Measurements from ENCODE around the gene MICU1.
"Not testable (repeated sequence)": the region's sequence is repeated elsewhere in the genome, so short reads cannot be mapped to it uniquely, and the experiment has no call there.

MICU1 gene

DNA sequence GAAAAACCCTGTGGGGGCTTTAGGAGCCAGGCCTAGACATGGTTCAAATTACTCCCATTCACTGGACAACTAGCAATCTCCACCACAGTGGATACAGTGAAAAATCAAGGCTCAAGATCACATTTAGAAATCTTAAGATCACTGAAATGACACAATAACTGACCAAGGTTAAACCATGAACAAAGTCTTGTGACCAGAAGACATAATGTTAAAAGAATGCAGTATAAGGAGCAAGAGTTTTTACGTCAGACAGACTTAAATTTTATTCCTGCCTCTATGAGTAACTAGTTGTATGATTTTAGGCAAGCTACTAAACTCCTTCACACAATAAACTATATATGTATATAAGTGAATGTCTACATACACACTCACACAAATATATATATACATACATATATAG, 68.5 kb downstream of the MICU1 start:
- no peak for DNase-seq

DNA sequence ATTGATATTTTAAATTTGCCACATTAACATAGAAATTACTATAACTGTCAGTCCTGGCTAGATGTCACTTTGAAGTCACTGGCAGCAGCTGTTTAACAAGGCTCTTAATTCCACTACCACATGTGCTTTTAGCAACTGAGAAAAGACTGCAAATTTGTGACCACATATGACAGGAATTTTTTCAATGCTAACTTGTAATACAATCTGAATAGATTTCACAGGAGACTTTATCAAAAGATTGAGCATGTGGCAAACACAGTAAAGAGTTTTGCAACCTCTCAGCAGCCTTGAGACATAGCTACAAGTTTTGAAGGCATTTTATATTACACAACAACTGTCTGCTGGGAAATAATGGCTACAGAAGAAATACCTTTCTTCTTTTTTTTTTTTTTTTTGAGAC, 73.0 kb downstream of the MICU1 start:
- peak; percentile 76 for DNase-seq

- no peak for DNase-seq
These were observed 75.6 kb downstream of the MICU1 start for GRCh38 chr10:72550239-72550638.

- no peak for DNase-seq
These were observed 80.3 kb downstream of the MICU1 start for GRCh38 chr10:72545546-72545945.

DNA sequence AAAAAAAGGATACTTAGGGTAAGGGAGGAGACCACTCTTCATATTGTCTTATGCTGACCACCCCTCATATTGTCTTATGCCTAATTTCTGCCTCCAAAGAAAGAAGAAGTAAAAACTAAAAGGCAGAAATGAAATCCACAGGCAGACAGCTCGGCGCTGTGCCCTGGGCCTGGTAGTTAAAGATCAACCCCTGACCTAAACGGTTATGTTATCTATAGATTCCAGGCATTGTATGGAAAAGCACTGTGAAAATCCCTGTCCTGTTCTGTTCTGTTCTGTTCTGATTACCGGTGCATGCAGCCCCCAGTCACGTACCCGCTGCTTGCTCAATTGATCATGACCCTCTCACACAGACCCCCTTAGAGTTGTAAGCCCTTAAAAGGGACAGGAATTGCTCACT, 82.0 kb downstream of the MICU1 start:
- DNase-seq, result not testable (repeated sequence)

DNA sequence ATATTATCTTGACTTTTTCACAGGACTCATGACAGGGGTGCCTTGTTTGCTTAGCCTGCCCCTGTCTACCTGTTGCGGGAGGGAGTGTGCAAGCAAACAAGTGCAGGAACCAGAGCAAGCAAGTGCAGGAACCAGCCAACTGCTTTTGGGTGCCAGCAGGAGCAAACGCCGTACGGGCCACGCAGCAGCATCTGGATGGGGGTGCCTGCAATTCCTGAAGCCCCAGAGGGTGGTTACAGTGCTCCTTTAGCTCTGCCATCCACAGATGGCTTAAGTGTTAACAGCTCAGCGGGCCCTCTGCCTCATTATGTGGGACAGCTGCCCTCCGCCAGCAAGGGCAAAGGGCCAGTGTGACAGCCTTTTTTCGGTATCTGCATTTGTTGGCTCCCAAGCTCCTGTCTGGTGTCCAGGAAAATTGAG, 83.5 kb downstream of the MICU1 start:
- DNase-seq, result no peak

GRCh38 chr10:72541337-72541736, 84.5 kb downstream of the MICU1 start:
- DNase-seq, result no peak

- no peak for DNase-seq
These were observed 85.6 kb downstream of the MICU1 start for GRCh38 chr10:72540193-72540807.

DNA sequence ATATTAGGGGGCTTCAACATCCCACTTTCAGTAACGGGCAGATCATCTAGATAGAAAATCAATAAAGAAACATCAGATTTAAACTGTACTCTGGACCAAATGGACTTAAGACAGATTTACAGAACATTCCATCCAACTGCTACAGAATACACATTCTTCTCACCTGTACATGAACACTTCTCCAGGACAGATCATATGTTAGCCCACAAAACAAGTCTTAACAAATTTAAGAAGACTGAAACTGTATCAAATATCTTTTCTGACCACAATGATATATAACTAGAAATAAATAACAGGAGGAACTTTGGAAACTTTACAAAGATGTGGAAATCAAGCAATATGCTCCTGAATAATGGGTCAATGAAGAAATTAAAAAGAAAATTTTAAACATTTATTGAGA, 86.7 kb downstream of the MICU1 start:
- DNase-seq, result no peak

- peak; percentile 48 for DNase-seq
These were observed 100.2 kb downstream of the MICU1 start for GRCh38 chr10:72525689-72526088.

- DNase-seq, result peak; percentile 68
These were observed 100.6 kb downstream of the MICU1 start for GRCh38 chr10:72525277-72525676.

DNA sequence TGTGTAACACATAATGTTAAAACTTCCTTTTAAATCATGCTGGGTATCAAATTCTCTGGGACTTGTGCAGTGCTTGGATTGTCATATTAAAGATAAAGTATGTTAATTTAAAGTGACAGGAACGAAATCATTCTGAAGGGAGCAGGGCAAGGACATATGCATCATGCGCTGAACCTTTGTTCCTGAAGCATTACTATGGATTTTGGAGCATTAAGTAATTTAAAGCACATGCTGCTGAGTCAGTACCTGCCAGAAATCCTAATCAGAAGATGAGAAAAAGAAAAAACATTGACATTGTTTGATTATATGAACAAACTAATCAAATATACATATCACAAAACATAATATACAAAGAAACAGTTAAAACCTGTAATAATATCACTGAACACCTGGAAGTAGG, 101.4 kb downstream of the MICU1 start:
- DNase-seq, result no peak

DNA sequence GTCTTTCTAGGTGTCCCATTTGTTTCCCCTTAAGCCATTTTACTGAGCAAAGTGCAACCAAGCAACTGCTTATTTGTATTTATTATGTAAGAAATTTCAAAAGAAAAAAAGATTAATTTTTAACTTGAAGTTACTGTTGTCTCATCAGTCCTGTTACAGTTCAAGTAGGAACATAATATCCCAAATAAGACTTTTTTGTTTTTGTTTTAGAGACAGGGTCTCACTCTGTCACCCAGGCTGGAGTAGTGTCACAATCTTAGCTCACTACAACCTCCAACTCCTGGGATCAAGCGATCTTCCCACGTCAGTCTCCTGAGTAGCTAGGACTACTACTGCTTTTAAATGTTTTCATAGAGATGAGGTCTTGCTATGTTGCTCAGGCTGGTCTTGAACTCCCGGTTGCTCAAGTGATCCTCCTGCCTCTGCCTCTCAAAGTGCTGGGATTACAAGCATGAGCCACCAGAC, 101.9 kb downstream of the MICU1 start:
- no peak for DNase-seq

GRCh38 chr10:72523062-72523461, 102.8 kb downstream of the MICU1 start:
- no peak for DNase-seq

DNA sequence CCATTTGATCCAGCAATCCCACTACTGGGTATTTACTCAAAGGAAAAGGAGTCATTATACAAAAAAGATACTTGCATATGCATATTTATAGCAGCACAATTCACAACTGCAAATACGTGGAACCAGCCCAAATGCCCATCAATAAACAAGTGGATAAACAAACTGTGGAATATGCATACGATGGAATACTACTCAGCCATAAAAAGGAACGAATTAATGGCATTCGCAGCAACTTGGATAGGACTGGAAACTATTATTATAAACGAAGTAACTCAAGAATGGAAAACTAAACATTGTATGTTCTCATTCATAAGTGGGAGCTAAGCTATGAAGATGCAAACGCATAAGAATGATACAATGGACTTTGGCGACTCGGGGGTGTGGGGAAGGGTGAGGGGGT, 108.6 kb downstream of the MICU1 start:
- DNase-seq, result no peak

- no peak for DNase-seq
These were observed 110.4 kb downstream of the MICU1 start for GRCh38 chr10:72515455-72515854.

- DNase-seq, result no peak
These were observed 112.0 kb downstream of the MICU1 start for GRCh38 chr10:72513910-72514309.

- no peak for DNase-seq
These were observed 114.4 kb downstream of the MICU1 start for GRCh38 chr10:72511459-72511858.

- no peak for DNase-seq
These were observed 115.9 kb downstream of the MICU1 start for GRCh38 chr10:72509941-72510340.

GRCh38 chr10:72509206-72509799, 116.6 kb downstream of the MICU1 start:
- DNase-seq, result peak; percentile 15

GRCh38 chr10:72508033-72508432, 117.8 kb downstream of the MICU1 start:
- peak; percentile 27 for DNase-seq

DNA sequence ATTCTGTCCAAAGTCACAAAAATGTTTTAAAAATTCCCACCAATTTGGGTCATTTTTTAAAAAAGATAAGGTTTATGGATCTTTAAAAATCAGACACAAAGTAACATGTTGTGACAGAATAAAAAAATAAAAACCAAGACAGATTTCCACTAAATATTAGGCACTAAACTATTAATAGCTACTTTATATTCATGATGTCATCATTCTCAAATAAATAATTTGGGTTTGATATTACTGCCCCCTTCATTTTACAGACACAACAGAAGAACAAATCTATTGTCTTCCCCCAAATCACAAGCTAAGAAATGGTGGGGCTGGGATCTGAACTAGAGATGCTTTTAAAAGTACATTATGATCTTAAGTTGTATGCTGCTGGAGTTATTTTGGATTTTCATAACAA, 119.4 kb downstream of the MICU1 start:
- DNase-seq, result no peak

GRCh38 chr10:72505435-72505834, 120.4 kb downstream of the MICU1 start:
- no peak for DNase-seq

GRCh38 chr10:72503694-72504438, 122.0 kb downstream of the MICU1 start:
- DNase-seq, result no peak
